ENCODE results near the gene HSPA1L.

DNA sequence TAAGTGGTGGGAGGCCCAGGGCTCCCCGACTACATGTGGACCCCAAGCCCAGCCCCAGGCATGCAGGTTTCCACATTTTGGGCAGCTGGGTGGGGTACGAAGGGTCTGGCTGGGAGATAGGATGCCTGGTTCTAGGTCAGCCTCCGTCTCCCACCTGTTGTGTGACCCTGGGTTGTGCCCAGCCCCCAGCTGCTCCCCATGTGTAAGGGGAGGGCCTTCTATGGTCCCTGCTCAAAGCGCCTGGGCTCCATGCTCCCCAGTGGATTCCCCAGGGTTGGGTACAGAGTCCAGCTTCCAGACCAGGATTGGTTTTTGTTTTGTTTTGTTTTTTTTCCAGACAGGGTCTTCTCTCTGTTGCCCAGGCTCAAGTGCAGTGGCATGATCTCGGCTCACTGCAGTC lies 36.9 kb downstream of the HSPA1L start:
- TF ChIP-seq SIN3A (IDR thresholded peaks at IDR 0.05; ENCODE audit: borderline replicate concordance, insufficient read depth, low read length) = no peak
- no peak for TF ChIP-seq POLR2AphosphoS5 (IDR thresholded peaks at IDR 0.05; ENCODE audit: low read depth, low read length)
- TF ChIP-seq TAF1 (IDR thresholded peaks at IDR 0.05; ENCODE audit: borderline replicate concordance, insufficient read depth, low read length) = no peak
- TF ChIP-seq, protein P1, sequence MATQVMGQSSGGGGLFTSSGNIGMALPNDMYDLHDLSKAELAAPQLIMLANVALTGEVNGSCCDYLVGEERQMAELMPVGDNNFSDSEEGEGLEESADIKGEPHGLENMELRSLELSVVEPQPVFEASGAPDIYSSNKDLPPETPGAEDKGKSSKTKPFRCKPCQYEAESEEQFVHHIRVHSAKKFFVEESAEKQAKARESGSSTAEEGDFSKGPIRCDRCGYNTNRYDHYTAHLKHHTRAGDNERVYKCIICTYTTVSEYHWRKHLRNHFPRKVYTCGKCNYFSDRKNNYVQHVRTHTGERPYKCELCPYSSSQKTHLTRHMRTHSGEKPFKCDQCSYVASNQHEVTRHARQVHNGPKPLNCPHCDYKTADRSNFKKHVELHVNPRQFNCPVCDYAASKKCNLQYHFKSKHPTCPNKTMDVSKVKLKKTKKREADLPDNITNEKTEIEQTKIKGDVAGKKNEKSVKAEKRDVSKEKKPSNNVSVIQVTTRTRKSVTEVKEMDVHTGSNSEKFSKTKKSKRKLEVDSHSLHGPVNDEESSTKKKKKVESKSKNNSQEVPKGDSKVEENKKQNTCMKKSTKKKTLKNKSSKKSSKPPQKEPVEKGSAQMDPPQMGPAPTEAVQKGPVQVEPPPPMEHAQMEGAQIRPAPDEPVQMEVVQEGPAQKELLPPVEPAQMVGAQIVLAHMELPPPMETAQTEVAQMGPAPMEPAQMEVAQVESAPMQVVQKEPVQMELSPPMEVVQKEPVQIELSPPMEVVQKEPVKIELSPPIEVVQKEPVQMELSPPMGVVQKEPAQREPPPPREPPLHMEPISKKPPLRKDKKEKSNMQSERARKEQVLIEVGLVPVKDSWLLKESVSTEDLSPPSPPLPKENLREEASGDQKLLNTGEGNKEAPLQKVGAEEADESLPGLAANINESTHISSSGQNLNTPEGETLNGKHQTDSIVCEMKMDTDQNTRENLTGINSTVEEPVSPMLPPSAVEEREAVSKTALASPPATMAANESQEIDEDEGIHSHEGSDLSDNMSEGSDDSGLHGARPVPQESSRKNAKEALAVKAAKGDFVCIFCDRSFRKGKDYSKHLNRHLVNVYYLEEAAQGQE (IDR thresholded peaks at IDR 0.05; ENCODE audit: insufficient read depth in 1 of 2, low read depth in 2 of 2, low read length in 2 of 2) = no peak
